GM12878 (cell line): ENCODE data around the gene MST1. TPM values are rescaled to one million over a fixed set of nuclear protein-coding genes. Genes with fewer than 3 reads are reported as not detected.

ENCODE experiments used
- ATAC-seq: fragments of 200-7000 bp; cut with Tn5 transposase; 3 replicates; pipeline ENCODE4 v1.9.1; 2020; ENCODE audit warnings: mild to moderate bottlenecking, moderate library complexity
- BruUV-seq: library from RNA; stranded (reverse); fragments of 400-500 nt; replicated peaks from 2 replicates; lab custom pipeline; 2021; lab: Mats Ljungman, UMichigan
- CTCF ChIA-PET: fragments of 300-600 bp; sonication (Branson Sonifier 250); formaldehyde crosslinking; extraction: SDS; loops from one replicate; lab custom pipeline; 2021; ENCODE audit warnings: inconsistent platforms; lab: Yijun Ruan, JAX
- POLR2A ChIA-PET: fragments of 350-600 bp; formaldehyde crosslinking; extraction: SDS; loops from one replicate; lab custom pipeline; 2021; ENCODE audit warnings: inconsistent platforms; lab: Charles Lee
- RAD21 ChIA-PET: fragments of 300-600 bp; sonication (Branson Sonifier 250); formaldehyde crosslinking; loops from one replicate; lab custom pipeline; 2023; ENCODE audit warnings: antibody characterized with exemption; ENCODE audit not compliant: unreplicated experiment; lab: Charles Lee
- SMC1A ChIA-PET: fragments of 300-600 bp; sonication (Branson Sonifier 250); formaldehyde crosslinking; loops from one replicate; lab custom pipeline; 2023; ENCODE audit not compliant: unreplicated experiment, uncharacterized antibody; lab: Charles Lee
- DNase-seq: peaks from one replicate; pipeline ENCODE4 v3.0.0-alpha.2; 2011; ENCODE audit warnings: low read depth, low spot score
- FAIRE-seq: peaks from 3 replicates; lab custom pipeline; 2011; peaks lifted over from hg19 to GRCh38; lab: Jason Lieb, UNC
- H2AFZ ChIP-seq: 2 replicates; pipeline ENCODE4 v1.6.0; 2011; ENCODE audit warnings: low read depth, low read length, control low read depth; ENCODE audit not compliant: control insufficient read depth
- H3K27ac ChIP-seq: 2 replicates; pipeline ENCODE4 v1.5.1; 2011; ENCODE audit warnings: control low read depth; ENCODE audit not compliant: control insufficient read depth, insufficient read depth
- H3K27me3 ChIP-seq, 2 experiments: replicated peaks in 1 of 2; 2 replicates each; pipeline versions ENCODE4 v1.6.0 to v1.6.1; 2011; ENCODE audit warnings: low read length in 1 of 2; ENCODE audit not compliant: control insufficient read depth in 2 of 2, insufficient read depth in 2 of 2
- H3K36me3 ChIP-seq, 2 experiments: 2 replicates each; pipeline ENCODE4 v1.5.1; 2011; ENCODE audit warnings: low read length in 1 of 2; ENCODE audit not compliant: control insufficient read depth in 2 of 2, insufficient read depth in 2 of 2
- H3K4me1 ChIP-seq: 2 replicates; pipeline ENCODE4 v1.6.1; 2011; ENCODE audit warnings: mild to moderate bottlenecking, low read length, moderate library complexity, mixed read lengths; ENCODE audit not compliant: control insufficient read depth, insufficient read depth
- H3K4me2 ChIP-seq: 2 replicates; pipeline ENCODE4 v1.6.0; 2011; ENCODE audit warnings: control low read depth; ENCODE audit not compliant: control insufficient read depth, insufficient read depth
- H3K4me3 ChIP-seq: fragments of 200-600 bp; sonication (generic); 2 replicates; pipeline ENCODE4 v1.5.1; 2016
- H3K79me2 ChIP-seq: 2 replicates; pipeline ENCODE4 v1.6.0; 2011; ENCODE audit warnings: low read length; ENCODE audit not compliant: control insufficient read depth, insufficient read depth
- H3K9ac ChIP-seq: 2 replicates; pipeline ENCODE4 v1.8.0; 2011; ENCODE audit warnings: low read length, control low read depth, mixed read lengths; ENCODE audit not compliant: control insufficient read depth, insufficient read depth
- H3K9me3 ChIP-seq: replicated peaks from 3 replicates; pipeline ENCODE4 v1.5.1; 2011; ENCODE audit warnings: mild to moderate bottlenecking, low read length; ENCODE audit not compliant: control insufficient read depth, insufficient read depth
- H4K20me1 ChIP-seq: 2 replicates; pipeline ENCODE4 v1.6.0; 2011; ENCODE audit not compliant: control insufficient read depth, insufficient read depth
- ATF2 ChIP-seq: IDR thresholded peaks from 2 replicates; pipeline ENCODE4 v1.6.1; 2012; ENCODE audit warnings: low read length, inconsistent platforms
- DPF2 ChIP-seq: fragments of 450-650 bp; IDR thresholded peaks from 2 replicates; pipeline ENCODE4 v1.6.1; 2017; ENCODE audit warnings: mild to moderate bottlenecking
- E4F1 ChIP-seq: fragments of 450-650 bp; IDR thresholded peaks from 2 replicates; pipeline ENCODE4 v1.6.1; 2018; ENCODE audit warnings: borderline replicate concordance, mild to moderate bottlenecking; ENCODE audit not compliant: partially characterized antibody
- EGR1 ChIP-seq, 2 experiments: IDR thresholded peaks; 1 replicate in 1 of 2; 2 replicates in 1 of 2; pipeline ENCODE4 v1.6.1; 2011 to 2012; ENCODE audit warnings: low read depth in 2 of 2, low read length in 2 of 2, borderline replicate concordance in 1 of 2, mild to moderate bottlenecking in 1 of 2, moderate library complexity in 1 of 2
- HDAC6 ChIP-seq: fragments of 200-600 bp; sonication (generic); IDR thresholded peaks from one replicate; pipeline ENCODE4 v1.8.0; 2017; ENCODE audit warnings: antibody characterized with exemption; ENCODE audit not compliant: unreplicated experiment
- KDM1A ChIP-seq: fragments of 200-600 bp; sonication (generic); IDR thresholded peaks from 2 replicates; pipeline ENCODE4 v1.6.1; 2016; ENCODE audit warnings: borderline replicate concordance
- MYB ChIP-seq: fragments of 150-350 bp; IDR thresholded peaks from 2 replicates; pipeline ENCODE4 v1.6.1; 2014; ENCODE audit warnings: mild to moderate bottlenecking, low read depth, low read length, borderline replicate concordance
- PKNOX1 ChIP-seq: fragments of 450-650 bp; IDR thresholded peaks from 2 replicates; pipeline ENCODE4 v1.6.1; 2016; ENCODE audit warnings: mild to moderate bottlenecking
- POLR2AphosphoS5 ChIP-seq: IDR thresholded peaks from 2 replicates; pipeline ENCODE4 v1.6.1; 2011; ENCODE audit warnings: mild to moderate bottlenecking, low read length, inconsistent platforms
- RAD21 ChIP-seq: IDR thresholded peaks from 2 replicates; pipeline ENCODE4 v1.6.1; 2011; ENCODE audit warnings: mild to moderate bottlenecking, low read depth, low read length, moderate library complexity; ENCODE audit not compliant: insufficient read depth
- RAD51 ChIP-seq: fragments of 450-650 bp; IDR thresholded peaks from 2 replicates; pipeline ENCODE4 v1.6.1; 2016; ENCODE audit warnings: moderate library complexity, mild to moderate bottlenecking, inconsistent platforms
- REST ChIP-seq: IDR thresholded peaks from 2 replicates; pipeline ENCODE4 v1.6.1; 2012; ENCODE audit warnings: mild to moderate bottlenecking, low read depth, low read length
- RFX5 ChIP-seq: IDR thresholded peaks from 2 replicates; pipeline ENCODE4 v1.6.1; 2011; ENCODE audit warnings: low read depth, low read length, improper control_type of control experiment
- SMAD5 ChIP-seq: IDR thresholded peaks from 2 replicates; pipeline ENCODE4 v1.6.1; 2016; ENCODE audit warnings: antibody characterized with exemption, low read depth
- SREBF1 ChIP-seq: IDR thresholded peaks from 2 replicates; pipeline ENCODE4 v1.6.1; 2012; ENCODE audit warnings: mild to moderate bottlenecking, low read length
- SUPT20H ChIP-seq: IDR thresholded peaks from 2 replicates; pipeline ENCODE4 v1.6.1; 2011; ENCODE audit warnings: low read depth, mild to moderate bottlenecking, low read length, moderate library complexity, borderline replicate concordance; ENCODE audit not compliant: control insufficient read depth
- WGBS: methylation state at CpG from one replicate; pipeline ENCODE4 v1.1.6; 2016; ENCODE audit warnings: low lambda C conversion rate; ENCODE audit not compliant: insufficient replicate concordance, insufficient coverage; ENCODE audit errors: missing lambda C conversion rate; 5-methylcytosine and 5-hydroxymethylcytosine counted together
- in situ Hi-C: fragments of 300-500 bp; cut with MboI; formaldehyde crosslinking; loops from 9 replicates; pipeline ENCODE4 v1.14.3; 2018; ENCODE audit warnings: mixed read lengths
- intact Hi-C: fragments of 100-400 bp; cut with micrococcal nuclease; formaldehyde crosslinking; loops from one replicate; pipeline ENCODE4 v1.14.2; 2022; ENCODE audit not compliant: unreplicated experiment
- polyA plus RNA-seq, 11 experiments: library from polyadenylated mRNA; depleted of rRNA in 4 of 11; unstranded in 6 of 11; stranded (reverse) in 5 of 11; fragments of >200 nt; fragmentation: Nextera tagmentation in 4 of 11; fragmentation: Illumina TruSeq in 1 of 11; extraction: Ambion mirVana in 4 of 11; extraction: Trizol in 1 of 11; gene quantifications; 1 replicate in 1 of 11; 2 replicates in 10 of 11; pipeline versions ENCODE4 v1.2.1 to v1.2.3, GENCODE V29; 2011 to 2016; ENCODE audit warnings: inconsistent platforms in 2 of 11, missing spikeins in 2 of 11, low read depth in 1 of 11
- total RNA-seq, 4 experiments: library from RNA; depleted of rRNA in 3 of 4; stranded (reverse); fragments of >200 nt in 3 of 4; fragmentation: Illumina TruSeq in 1 of 4; extraction: Trizol in 1 of 4; gene quantifications; 2 replicates each; pipeline versions ENCODE4 v1.2.1 to v1.2.3, GENCODE V29; 2013 to 2021

MST1 gene
- total and polyA plus RNA-seq, 10 of the 15 experiments (the other 5 are each of a cell fraction or from before 2014, with no cell fraction given), result 1.2 to 25.5 (median 4.1) TPM

- RAD21 ChIA-PET, result no interaction called here
- H3K9ac ChIP-seq, result no peak overlapping the region
- H3K9me3 ChIP-seq, result no peaks in the 10 kb centered on the region; the same call in 2 of the 3 replicates
- DNase-seq (no peak), FAIRE-seq (no peak), ATAC-seq (no peak)
- H3K4me3 ChIP-seq, result no peak overlapping the region
- H3K27me3 ChIP-seq, result no peaks in the 10 kb centered on the region; a peak in 1 of 4 replicates
- H2AFZ ChIP-seq, result no peak overlapping the region
- SMC1A ChIA-PET, result no interaction called here
- in situ Hi-C loops, result no loop called here
- BruUV-seq, result no TSS peak
- H3K27ac ChIP-seq, result no peak overlapping the region
- H4K20me1 ChIP-seq, result no peaks in the 10 kb centered on the region
- POLR2A ChIA-PET, result no interaction called here
- CTCF ChIA-PET, result no interaction called here
- no peaks in the 10 kb centered on the region for H3K36me3 ChIP-seq
- 50% methylated on average over 3 of the region's 3 CpGs for WGBS
- no peak overlapping the region for H3K4me2 ChIP-seq
- H3K79me2 ChIP-seq, result no peaks in the 10 kb centered on the region
- intact Hi-C loops, result no loop called here
- H3K4me1 ChIP-seq, result no peaks in the 10 kb centered on the region
- TF ChIP-seq PKNOX1 (no peak), POLR2AphosphoS5 (no peak), RFX5 (no peak), ATF2 (no peak), HDAC6 (no peak), SMAD5 (no peak), RAD21 (no peak), SUPT20H (no peak), REST (no peak), SREBF1 (no peak), KDM1A (no peak), MYB (no peak), DPF2 (no peak), E4F1 (no peak), EGR1 (IDR thresholded peaks at IDR 0.05; ENCODE audit: borderline replicate concordance in 1 of 2, low read depth in 2 of 2, low read length in 2 of 2) (no peak), RAD51 (no peak)
These were observed 54.5 kb downstream of the MST1 start for GRCh38 chr3:49634736-49635135.
